Vein endothelial cell (primary cell): Measurements from ENCODE around the gene DOCK7. TPM values are rescaled to one million over a fixed set of nuclear protein-coding genes. Genes with fewer than 3 reads are reported as not detected.

Source experiments
- small RNA-seq: library from RNA; depleted of rRNA; stranded (forward); fragments of <200 nt; gene quantifications from one replicate; pipeline ENCODE3, GENCODE V24; 2012
- total RNA-seq: library from RNA; depleted of rRNA; stranded (reverse); fragments of >200 nt; gene quantifications from 2 replicates; pipeline ENCODE4 v1.2.3, GENCODE V29; 2012

Gene DOCK7, protein sequence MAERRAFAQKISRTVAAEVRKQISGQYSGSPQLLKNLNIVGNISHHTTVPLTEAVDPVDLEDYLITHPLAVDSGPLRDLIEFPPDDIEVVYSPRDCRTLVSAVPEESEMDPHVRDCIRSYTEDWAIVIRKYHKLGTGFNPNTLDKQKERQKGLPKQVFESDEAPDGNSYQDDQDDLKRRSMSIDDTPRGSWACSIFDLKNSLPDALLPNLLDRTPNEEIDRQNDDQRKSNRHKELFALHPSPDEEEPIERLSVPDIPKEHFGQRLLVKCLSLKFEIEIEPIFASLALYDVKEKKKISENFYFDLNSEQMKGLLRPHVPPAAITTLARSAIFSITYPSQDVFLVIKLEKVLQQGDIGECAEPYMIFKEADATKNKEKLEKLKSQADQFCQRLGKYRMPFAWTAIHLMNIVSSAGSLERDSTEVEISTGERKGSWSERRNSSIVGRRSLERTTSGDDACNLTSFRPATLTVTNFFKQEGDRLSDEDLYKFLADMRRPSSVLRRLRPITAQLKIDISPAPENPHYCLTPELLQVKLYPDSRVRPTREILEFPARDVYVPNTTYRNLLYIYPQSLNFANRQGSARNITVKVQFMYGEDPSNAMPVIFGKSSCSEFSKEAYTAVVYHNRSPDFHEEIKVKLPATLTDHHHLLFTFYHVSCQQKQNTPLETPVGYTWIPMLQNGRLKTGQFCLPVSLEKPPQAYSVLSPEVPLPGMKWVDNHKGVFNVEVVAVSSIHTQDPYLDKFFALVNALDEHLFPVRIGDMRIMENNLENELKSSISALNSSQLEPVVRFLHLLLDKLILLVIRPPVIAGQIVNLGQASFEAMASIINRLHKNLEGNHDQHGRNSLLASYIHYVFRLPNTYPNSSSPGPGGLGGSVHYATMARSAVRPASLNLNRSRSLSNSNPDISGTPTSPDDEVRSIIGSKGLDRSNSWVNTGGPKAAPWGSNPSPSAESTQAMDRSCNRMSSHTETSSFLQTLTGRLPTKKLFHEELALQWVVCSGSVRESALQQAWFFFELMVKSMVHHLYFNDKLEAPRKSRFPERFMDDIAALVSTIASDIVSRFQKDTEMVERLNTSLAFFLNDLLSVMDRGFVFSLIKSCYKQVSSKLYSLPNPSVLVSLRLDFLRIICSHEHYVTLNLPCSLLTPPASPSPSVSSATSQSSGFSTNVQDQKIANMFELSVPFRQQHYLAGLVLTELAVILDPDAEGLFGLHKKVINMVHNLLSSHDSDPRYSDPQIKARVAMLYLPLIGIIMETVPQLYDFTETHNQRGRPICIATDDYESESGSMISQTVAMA (N-terminal part only)
- 23.5 and 25.7 TPM in 2 replicates for total RNA-seq

DNA sequence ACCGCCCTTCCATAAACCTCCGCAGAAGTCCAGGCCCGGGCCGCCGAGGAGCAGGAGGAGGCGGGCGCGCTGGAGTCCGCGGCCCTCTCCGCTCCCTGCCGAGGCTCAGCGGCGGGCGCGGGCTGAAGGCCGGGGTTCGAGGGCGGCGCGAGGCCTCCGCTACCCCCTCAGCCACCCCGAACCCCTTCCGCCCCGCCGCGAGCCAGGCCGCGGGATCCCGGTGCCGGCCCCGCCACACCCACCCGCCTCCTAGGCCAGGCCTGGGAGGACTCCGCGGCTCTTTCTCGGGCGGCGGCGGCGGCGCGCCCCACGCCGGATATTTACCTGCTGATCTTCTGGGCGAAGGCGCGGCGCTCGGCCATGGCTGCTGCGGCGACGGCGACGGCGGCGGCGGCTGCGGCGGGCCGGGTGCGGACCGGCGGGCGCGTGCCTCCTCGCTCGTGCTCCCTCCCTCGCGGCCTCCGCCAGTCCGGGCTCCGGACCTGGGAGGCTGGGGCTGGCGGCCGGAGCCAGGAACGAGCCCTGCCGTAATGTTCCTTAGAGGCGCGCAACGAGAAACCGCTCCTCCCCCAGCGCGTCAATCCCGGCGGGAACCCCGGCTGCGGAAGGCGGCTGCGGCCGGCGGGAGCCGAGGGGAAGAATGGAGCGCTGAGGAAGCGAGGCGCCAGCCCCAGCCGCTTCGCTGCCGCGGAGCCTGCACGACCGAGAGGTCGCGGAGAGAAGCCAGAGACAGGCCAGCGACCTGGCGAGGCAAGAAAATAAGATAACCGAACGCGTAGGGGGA is at the start of gene DOCK7:
Gene DOCK7, minus strand, starts transcription at position 484 of the 784 bp plus-strand sequence. Its CDS starts 122 bp downstream, at position 362.

DNA sequence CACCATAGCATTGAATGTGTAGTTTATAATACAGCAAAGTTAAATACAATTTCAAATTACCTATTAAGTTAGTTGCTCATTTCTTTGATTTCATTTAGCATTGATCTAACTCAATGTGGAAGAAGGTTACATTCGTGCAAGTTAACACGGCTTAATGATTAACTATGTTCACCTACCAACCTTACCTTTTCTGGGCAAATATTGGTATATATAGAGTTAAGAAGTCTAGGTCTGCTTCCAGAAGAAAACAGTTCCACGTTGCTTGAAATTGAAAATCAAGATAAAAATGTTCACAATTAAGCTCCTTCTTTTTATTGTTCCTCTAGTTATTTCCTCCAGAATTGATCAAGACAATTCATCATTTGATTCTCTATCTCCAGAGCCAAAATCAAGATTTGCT is 90.9 kb downstream of the DOCK7 start, which contains the start of gene ANGPTL3:
Gene ANGPTL3, plus strand, starts transcription at position 240 of the 400 bp plus-strand sequence. Its CDS starts 47 bp downstream, at position 287.

DNA sequence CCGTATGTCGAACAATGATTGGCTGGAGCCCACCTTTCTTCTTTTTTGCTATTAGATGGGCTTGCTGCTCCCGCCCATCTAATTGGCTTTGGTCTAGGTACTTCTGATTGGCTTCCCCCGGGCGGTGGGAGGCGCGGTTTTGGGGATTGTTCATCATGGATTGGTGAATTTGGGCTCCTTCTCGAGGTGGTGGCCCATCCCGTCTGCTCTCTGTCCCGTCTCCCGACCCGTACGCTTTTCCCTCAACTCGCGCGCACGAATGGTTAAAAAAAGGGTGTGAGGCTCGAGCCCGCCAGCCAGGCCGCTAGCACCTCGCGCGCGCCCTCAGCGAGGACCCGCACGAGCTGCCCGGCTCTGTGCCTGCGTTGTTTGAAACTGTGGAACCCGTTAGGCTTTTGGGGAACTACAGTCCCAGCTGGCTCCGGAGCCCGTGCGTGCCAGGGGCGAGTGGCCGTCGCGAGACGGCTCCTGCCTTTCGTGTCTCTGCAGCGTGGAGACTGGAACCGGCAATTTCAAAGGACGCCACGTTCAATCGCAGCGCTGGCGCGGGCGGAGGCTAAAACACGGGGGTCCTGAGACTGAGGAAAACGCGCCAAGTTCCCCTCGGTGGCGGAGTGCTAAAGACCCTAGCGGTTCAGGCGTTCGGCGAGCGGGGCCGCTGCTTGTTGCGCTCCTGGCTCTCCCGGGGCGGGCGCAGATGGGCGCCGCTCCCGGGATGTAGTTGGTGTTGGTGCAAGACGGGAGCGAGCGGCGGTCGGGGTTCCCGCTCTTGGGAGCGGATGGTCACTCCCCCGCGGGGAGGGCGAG is 251.5 kb downstream of the DOCK7 start, which contains the start of gene USP1:
Gene USP1, plus strand, starts transcription at position 584 of the 807 bp plus-strand sequence. CDS start 2,819 bp downstream, outside the sequence.

Small RNA genes lying within 50 kb of the gene (small RNA-seq; reads per million reads assigned to genes)
- not detected for gene AL451044.1

Other genes with a start within 250 kb of the DOCK7 start
- not detected in 2 replicates for gene ANGPTL3, start 90.9 kb downstream of the DOCK7 start, total RNA-seq
- gene ATG4C, start 95.7 kb upstream of the DOCK7 start, total RNA-seq: 4.2 TPM in 2 replicates